ENCODE results near the gene KMT2E.

Gene KMT2E

GRCh38 chr7:105020926-105021325 is 6.9 kb downstream of the KMT2E start (continued):
- TF ChIP-seq CREB5 (CRISPR knock-in tag; IDR thresholded peaks at IDR 0.05; ENCODE audit: low read depth), result no peak
- TF ChIP-seq ZFP30 (CRISPR knock-in tag; IDR thresholded peaks at IDR 0.05), result no peak
- no peak for TF ChIP-seq TCF4 (CRISPR knock-in tag; IDR thresholded peaks at IDR 0.05; ENCODE audit: borderline replicate concordance)
- TF ChIP-seq GLIS3 (CRISPR knock-in tag; IDR thresholded peaks at IDR 0.05), result no peak
- no peak for TF ChIP-seq OSR1 (CRISPR knock-in tag; IDR thresholded peaks at IDR 0.05)
- no peak for TF ChIP-seq ESRRG (CRISPR knock-in tag; IDR thresholded peaks at IDR 0.05)
- TF ChIP-seq ZNF565 (CRISPR knock-in tag; conservative IDR thresholded peaks at IDR 0.05; ENCODE audit: low read depth), result no peak

- no peak for ATAC-seq
- TF ChIP-seq PATZ1 (CRISPR knock-in tag; IDR thresholded peaks at IDR 0.05; ENCODE audit: borderline replicate concordance) (no peak), SNAI2 (CRISPR knock-in tag; IDR thresholded peaks at IDR 0.05) (no peak), ARNTL (CRISPR knock-in tag; IDR thresholded peaks at IDR 0.05; ENCODE audit: borderline replicate concordance, low read depth) (no peak), ZNF70 (CRISPR knock-in tag; IDR thresholded peaks at IDR 0.05) (no peak), TCF4 (CRISPR knock-in tag; IDR thresholded peaks at IDR 0.05; ENCODE audit: borderline replicate concordance) (no peak), POU6F1 (CRISPR knock-in tag; IDR thresholded peaks at IDR 0.05; ENCODE audit: borderline replicate concordance, low read depth) (no peak), OSR1 (CRISPR knock-in tag; IDR thresholded peaks at IDR 0.05) (no peak), ZC3H10 (CRISPR knock-in tag; IDR thresholded peaks at IDR 0.05) (no peak), GLIS3 (CRISPR knock-in tag; IDR thresholded peaks at IDR 0.05) (no peak), CSDC2 (CRISPR knock-in tag; IDR thresholded peaks at IDR 0.05) (no peak)
Measured at GRCh38 chr7:105021352-105021751, 7.3 kb downstream of the KMT2E start.

GRCh38 chr7:105021967-105022366 is 8.0 kb downstream of the KMT2E start:
- ATAC-seq, result no peak

More at GRCh38 chr7:105021967-105022366, 8.0 kb downstream of the KMT2E start:
- TF ChIP-seq ZFP3 (CRISPR knock-in tag; IDR thresholded peaks at IDR 0.05) (no peak), GLIS3 (CRISPR knock-in tag; IDR thresholded peaks at IDR 0.05) (no peak), TOX (CRISPR knock-in tag; IDR thresholded peaks at IDR 0.05; ENCODE audit: borderline replicate concordance) (no peak), PPARA (CRISPR knock-in tag; IDR thresholded peaks at IDR 0.05; ENCODE audit: borderline replicate concordance) (no peak), ZC3H10 (CRISPR knock-in tag; IDR thresholded peaks at IDR 0.05) (no peak), OSR1 (CRISPR knock-in tag; IDR thresholded peaks at IDR 0.05) (no peak), ARNTL (CRISPR knock-in tag; IDR thresholded peaks at IDR 0.05; ENCODE audit: borderline replicate concordance, low read depth) (no peak), ISL1 (CRISPR knock-in tag; IDR thresholded peaks at IDR 0.05) (no peak), ESRRG (CRISPR knock-in tag; IDR thresholded peaks at IDR 0.05) (no peak), CSRNP3 (CRISPR knock-in tag; IDR thresholded peaks at IDR 0.05) (no peak), BACH2 (CRISPR knock-in tag; IDR thresholded peaks at IDR 0.05; ENCODE audit: borderline replicate concordance) (no peak), ZNF70 (CRISPR knock-in tag; IDR thresholded peaks at IDR 0.05) (no peak), CREB5 (CRISPR knock-in tag; IDR thresholded peaks at IDR 0.05; ENCODE audit: low read depth) (no peak), ZNF565 (CRISPR knock-in tag; conservative IDR thresholded peaks at IDR 0.05; ENCODE audit: low read depth) (no peak), RARB (CRISPR knock-in tag; IDR thresholded peaks at IDR 0.05) (no peak), ZFP30 (CRISPR knock-in tag; IDR thresholded peaks at IDR 0.05) (no peak), TCF4 (CRISPR knock-in tag; IDR thresholded peaks at IDR 0.05; ENCODE audit: borderline replicate concordance) (no peak), PATZ1 (CRISPR knock-in tag; IDR thresholded peaks at IDR 0.05; ENCODE audit: borderline replicate concordance) (no peak), SNAI2 (CRISPR knock-in tag; IDR thresholded peaks at IDR 0.05) (no peak)

Measured in SK-N-SH treated with all-trans-retinoic acid at 6 μM for 48 hours (cell line).